D341Med (cell line): ENCODE measurements around the gene VSIR.

Source experiments
- DNase-seq: peaks from one replicate; pipeline ENCODE4 v3.0.0; 2012; ENCODE audit warnings: low spot score

Gene VSIR

GRCh38 chr10:71747039-71747531, 26.2 kb downstream of the VSIR start:
- no peak for DNase-seq

- no peak for DNase-seq
These were observed 26.8 kb downstream of the VSIR start for GRCh38 chr10:71746344-71747037.

GRCh38 chr10:71745664-71746250, 27.6 kb downstream of the VSIR start:
- DNase-seq: no peak

- no peak for DNase-seq
These were observed 28.2 kb downstream of the VSIR start for GRCh38 chr10:71744897-71745663.

GRCh38 chr10:71743866-71744265, 29.5 kb downstream of the VSIR start:
- no peak for DNase-seq

- DNase-seq: no peak
These were observed 30.1 kb downstream of the VSIR start for GRCh38 chr10:71743089-71743838.

- DNase-seq: no peak
These were observed 30.8 kb downstream of the VSIR start for GRCh38 chr10:71742301-71743088.

GRCh38 chr10:71741671-71742070, 31.6 kb downstream of the VSIR start:
- DNase-seq: no peak

- DNase-seq: no peak
These were observed 32.3 kb downstream of the VSIR start for GRCh38 chr10:71741029-71741428.

- no peak for DNase-seq
These were observed 33.2 kb downstream of the VSIR start for GRCh38 chr10:71740069-71740653.

GRCh38 chr10:71739358-71739900, 33.9 kb downstream of the VSIR start:
- DNase-seq: no peak

- no peak for DNase-seq
These were observed 35.5 kb downstream of the VSIR start for GRCh38 chr10:71737834-71738197.

GRCh38 chr10:71737001-71737833, 36.1 kb downstream of the VSIR start:
- no peak for DNase-seq

- no peak for DNase-seq
These were observed 36.8 kb downstream of the VSIR start for GRCh38 chr10:71736570-71736952.

- no peak for DNase-seq
These were observed 37.4 kb downstream of the VSIR start for GRCh38 chr10:71735709-71736569.

- no peak for DNase-seq
These were observed 38.5 kb downstream of the VSIR start for GRCh38 chr10:71734797-71735196.

- DNase-seq: no peak
These were observed 41.5 kb downstream of the VSIR start for GRCh38 chr10:71731791-71732190.

- DNase-seq: no peak
These were observed 44.1 kb downstream of the VSIR start for GRCh38 chr10:71729161-71729636.
